Activated T-cell treated with anti-CD3 and anti-CD28 coated beads, Interleukin-2, amount 50 U/mL, for 1 hour (primary cell): ENCODE results near the gene CNTFR.

ENCODE experiments used
- DNase-seq: peaks from one replicate; pipeline ENCODE4 v3.0.0-alpha.2; 2020

Gene CNTFR

GRCh38 chr9:34521406-34522045, 68.0 kb downstream of the CNTFR start:
- DNase-seq: no peak

- DNase-seq: no peak
Observed at GRCh38 chr9:34520505-34521385, 68.8 kb downstream of the CNTFR start.

GRCh38 chr9:34520096-34520495, 69.4 kb downstream of the CNTFR start:
- DNase-seq: no peak

GRCh38 chr9:34519321-34520020, 70.1 kb downstream of the CNTFR start:
- no peak for DNase-seq

- DNase-seq: no peak
Observed at GRCh38 chr9:34518896-34519295, 70.6 kb downstream of the CNTFR start.

GRCh38 chr9:34518110-34518616, 71.4 kb downstream of the CNTFR start:
- no peak for DNase-seq

- no peak for DNase-seq
Observed at GRCh38 chr9:34517185-34517584, 72.3 kb downstream of the CNTFR start.

GRCh38 chr9:34515959-34516358, 73.6 kb downstream of the CNTFR start:
- no peak for DNase-seq

- no peak for DNase-seq
Observed at GRCh38 chr9:34514816-34515215, 74.7 kb downstream of the CNTFR start.

- no peak for DNase-seq
Observed at GRCh38 chr9:34514401-34514800, 75.1 kb downstream of the CNTFR start.

- no peak for DNase-seq
Observed at GRCh38 chr9:34513567-34514214, 75.8 kb downstream of the CNTFR start.

- no peak for DNase-seq
Observed at GRCh38 chr9:34512131-34513078, 77.1 kb downstream of the CNTFR start.

GRCh38 chr9:34510497-34511468, 78.7 kb downstream of the CNTFR start:
- no peak for DNase-seq

GRCh38 chr9:34508951-34509350, 80.6 kb downstream of the CNTFR start:
- no peak for DNase-seq

- no peak for DNase-seq
Observed at GRCh38 chr9:34508463-34508862, 81.1 kb downstream of the CNTFR start.

GRCh38 chr9:34507966-34508365, 81.6 kb downstream of the CNTFR start:
- DNase-seq: no peak

GRCh38 chr9:34507556-34507955, 82.0 kb downstream of the CNTFR start:
- DNase-seq: no peak

- DNase-seq: no peak
Observed at GRCh38 chr9:34506623-34507022, 82.9 kb downstream of the CNTFR start.

- no peak for DNase-seq
Observed at GRCh38 chr9:34505370-34506120, 84.0 kb downstream of the CNTFR start.

GRCh38 chr9:34503406-34503805, 86.1 kb downstream of the CNTFR start:
- no peak for DNase-seq
